HT-29 (cell line): Measurements from ENCODE around the gene CACNA1C. TPM values are rescaled to one million over a fixed set of nuclear protein-coding genes. Genes with fewer than 3 reads are reported as not detected.

Source experiments
- DNase-seq: peaks from one replicate; pipeline ENCODE4 v3.0.0-alpha.2; 2015; ENCODE audit warnings: low spot score
- total RNA-seq: library from RNA; depleted of rRNA; stranded (reverse); fragments of >200 nt; shearing (Covaris generic); gene quantifications from 2 replicates; pipeline ENCODE4 v1.2.3, GENCODE V29; 2014

Gene CACNA1C
- total RNA-seq, 1 experiment from 2014 or later = under 0.01 TPM

GRCh38 chr12:2501464-2502191 lies 448.8 kb downstream of the CACNA1C start:
- DNase-seq = no peak

GRCh38 chr12:2503036-2503435 lies 450.2 kb downstream of the CACNA1C start:
- DNase-seq = no peak

GRCh38 chr12:2503762-2504161 lies 451.0 kb downstream of the CACNA1C start:
- no peak for DNase-seq

DNA sequence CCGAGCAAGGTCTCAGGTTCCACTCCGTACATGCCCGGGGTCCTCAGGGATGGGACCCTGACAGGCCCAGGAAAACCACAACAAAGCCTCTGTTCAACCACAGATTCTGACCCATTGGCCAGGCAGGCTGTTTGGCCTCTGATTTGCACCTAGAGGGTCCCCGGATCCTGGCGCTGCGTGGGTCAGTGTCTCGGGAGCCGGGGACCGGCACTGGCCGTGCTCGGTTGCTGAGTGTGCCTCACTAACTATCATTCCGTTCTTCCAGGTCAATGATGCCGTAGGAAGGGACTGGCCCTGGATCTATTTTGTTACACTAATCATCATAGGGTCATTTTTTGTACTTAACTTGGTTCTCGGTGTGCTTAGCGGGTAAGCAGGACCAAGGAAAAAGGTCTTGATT lies 451.8 kb downstream of the CACNA1C start:
- no peak for DNase-seq

GRCh38 chr12:2507814-2508213 lies 455.0 kb downstream of the CACNA1C start:
- DNase-seq = no peak

- DNase-seq = no peak
Observed at GRCh38 chr12:2509137-2509536, 456.4 kb downstream of the CACNA1C start.

- no peak for DNase-seq
Observed at GRCh38 chr12:2510045-2510444, 457.3 kb downstream of the CACNA1C start.

GRCh38 chr12:2513141-2514037 lies 460.6 kb downstream of the CACNA1C start:
- no peak for DNase-seq

GRCh38 chr12:2514038-2514340 lies 461.2 kb downstream of the CACNA1C start:
- no peak for DNase-seq

- DNase-seq = no peak
Observed at GRCh38 chr12:2520722-2521246, 468.0 kb downstream of the CACNA1C start.

GRCh38 chr12:2523317-2523716 lies 470.5 kb downstream of the CACNA1C start:
- DNase-seq = no peak

- DNase-seq = no peak
Observed at GRCh38 chr12:2523844-2524243, 471.1 kb downstream of the CACNA1C start.

DNA sequence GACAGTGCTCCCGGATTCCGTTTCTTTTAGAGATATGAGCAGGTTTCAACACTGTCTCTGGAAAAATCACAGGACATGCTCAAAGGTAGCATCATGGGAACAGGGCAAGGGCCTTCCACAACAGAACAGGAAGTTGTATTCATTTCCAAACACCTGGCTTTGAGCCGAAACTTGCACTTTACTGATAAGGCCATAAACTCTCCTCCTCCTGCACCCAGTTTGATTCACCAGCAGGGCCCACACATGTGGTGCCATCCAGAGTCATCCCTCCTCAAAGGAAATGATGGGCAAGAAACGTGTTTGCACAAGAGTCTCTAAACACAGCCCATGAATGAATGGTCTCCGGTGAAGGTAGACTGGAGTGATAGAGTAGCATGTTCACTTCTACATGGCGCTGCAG lies 473.6 kb downstream of the CACNA1C start:
- DNase-seq = no peak

GRCh38 chr12:2528001-2528400 lies 475.2 kb downstream of the CACNA1C start:
- no peak for DNase-seq

DNA sequence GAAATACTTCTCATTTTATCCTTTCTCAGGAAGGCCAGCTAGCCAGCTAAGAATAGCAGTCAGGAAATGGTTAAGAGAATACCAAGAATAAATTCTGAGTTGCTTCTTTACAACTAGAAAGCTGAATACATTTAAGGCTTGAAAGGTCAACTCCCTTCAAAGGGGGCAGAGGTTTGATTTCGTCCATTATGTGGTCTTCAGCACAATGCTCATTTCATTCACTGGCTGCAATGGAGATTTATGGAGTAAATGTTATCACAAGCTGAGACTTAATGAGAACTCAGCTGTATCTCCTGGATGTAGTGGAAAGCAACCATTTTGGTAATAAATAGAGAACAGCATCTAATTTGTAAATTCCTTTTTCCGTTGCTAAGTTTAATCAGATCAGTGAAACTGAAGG lies 477.0 kb downstream of the CACNA1C start:
- DNase-seq = no peak

GRCh38 chr12:2531371-2531770 lies 478.6 kb downstream of the CACNA1C start:
- DNase-seq = no peak

- no peak for DNase-seq
Observed at GRCh38 chr12:2533036-2533435, 480.2 kb downstream of the CACNA1C start.

- DNase-seq = no peak
Observed at GRCh38 chr12:2535583-2536204, 482.9 kb downstream of the CACNA1C start.

DNA sequence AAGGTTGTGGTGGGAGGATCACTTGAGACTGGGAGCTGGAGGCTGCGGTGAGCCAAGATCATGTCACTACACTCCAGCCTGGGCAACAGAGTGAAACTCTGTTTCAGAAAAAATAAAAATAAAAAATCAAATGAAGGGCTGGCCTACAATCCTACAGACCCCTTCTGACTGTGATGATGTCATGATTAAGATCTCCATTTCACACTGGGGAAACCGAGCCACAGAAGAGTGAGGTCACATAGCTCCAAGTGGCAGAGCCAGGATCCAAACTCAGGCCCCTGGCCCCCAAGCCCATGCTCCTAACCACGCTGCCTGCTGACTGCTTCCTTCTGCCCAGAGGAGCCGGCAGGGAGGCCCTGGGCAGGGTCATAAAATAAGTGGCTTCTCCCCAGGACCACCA lies 483.9 kb downstream of the CACNA1C start:
- no peak for DNase-seq

DNA sequence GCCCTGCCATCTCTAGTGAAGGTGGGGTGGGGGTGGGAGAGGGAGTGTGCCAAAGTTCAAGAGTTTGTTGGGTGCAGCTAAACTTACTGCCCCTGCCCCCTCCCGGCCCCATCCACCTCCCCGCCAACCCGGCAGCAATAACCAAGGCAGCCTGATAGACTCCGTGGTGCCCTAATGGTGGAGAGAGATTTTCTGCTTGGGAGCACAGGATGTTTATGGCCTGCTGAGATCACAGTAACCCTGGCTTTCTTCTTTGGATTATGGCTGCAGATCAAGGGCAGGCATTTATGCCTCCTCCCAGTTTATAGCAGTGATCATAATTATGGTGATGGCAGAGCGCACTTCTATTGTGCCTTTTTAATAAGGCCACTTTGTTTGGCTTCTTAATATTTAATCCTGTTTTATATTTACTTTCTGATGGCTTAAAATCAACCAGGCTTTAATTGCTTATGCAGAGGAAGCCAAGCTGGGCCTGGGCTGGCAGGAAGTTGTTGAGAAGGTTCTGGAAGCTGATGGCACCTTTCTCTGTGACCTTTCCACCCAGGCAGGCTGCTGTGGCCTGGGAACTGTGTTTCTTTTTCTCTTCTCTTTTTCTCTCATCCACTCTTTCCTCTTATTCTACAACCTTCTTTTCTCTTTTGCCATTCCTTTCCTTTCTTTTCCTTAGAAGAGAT lies 485.2 kb downstream of the CACNA1C start:
- no peak for DNase-seq

DNA sequence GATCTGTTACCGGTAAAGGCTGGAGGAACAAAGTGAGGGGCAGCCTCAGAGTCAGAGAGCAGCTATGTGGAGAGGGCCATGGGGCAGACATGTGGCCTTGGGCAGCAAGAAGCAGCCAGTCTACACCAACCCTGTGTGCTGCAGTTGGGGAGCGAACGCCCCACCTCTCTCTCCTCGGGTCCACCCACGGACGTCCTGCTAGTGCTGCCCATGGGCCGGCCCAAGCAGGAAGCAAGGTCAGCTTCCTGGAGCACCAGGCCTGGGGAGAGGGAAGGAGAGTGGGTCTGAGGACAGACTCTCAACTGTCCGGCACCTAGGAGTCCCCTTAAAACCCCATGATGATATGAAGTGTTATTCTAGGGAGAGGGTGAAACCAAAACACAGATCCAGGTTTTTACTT lies 487.2 kb downstream of the CACNA1C start:
- no peak for DNase-seq

DNA sequence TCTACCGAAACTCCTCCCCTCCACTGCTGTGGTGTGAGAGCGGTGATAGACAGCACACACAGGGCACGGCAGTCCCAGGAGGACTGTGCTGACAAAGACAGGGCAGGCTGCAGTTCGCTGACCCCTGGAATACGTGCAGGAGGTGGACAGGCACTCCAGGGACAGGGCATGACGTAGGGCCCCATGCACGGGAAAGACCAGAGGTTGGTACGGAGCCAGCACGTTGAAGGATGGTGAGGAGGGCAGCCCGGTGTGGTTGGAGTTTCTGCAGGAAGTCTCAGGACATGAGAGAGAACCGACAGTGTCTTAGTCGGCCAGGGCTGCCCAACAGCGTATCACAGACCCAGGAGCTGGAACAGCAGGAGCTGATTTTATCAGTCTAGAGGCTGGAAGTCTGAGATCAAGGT lies 487.8 kb downstream of the CACNA1C start:
- DNase-seq = no peak
